OCI-LY7 (cell line): ENCODE results near the gene RPS14. TPM values are rescaled to one million over a fixed set of nuclear protein-coding genes. Genes with fewer than 3 reads are reported as not detected.

Experiments
- BruUV-seq: library from RNA; stranded (reverse); fragments of 400-500 nt; replicated peaks from 2 replicates; lab custom pipeline; 2021; lab: Mats Ljungman, UMichigan
- CTCF ChIA-PET: fragments of 300-600 bp; sonication (Branson Sonifier 250); formaldehyde crosslinking; loops from one replicate; lab custom pipeline; 2022; ENCODE audit warnings: antibody characterized with exemption; ENCODE audit not compliant: unreplicated experiment; lab: Charles Lee
- POLR2A ChIA-PET: fragments of 300-600 bp; sonication (Branson Sonifier 250); formaldehyde crosslinking; loops from one replicate; lab custom pipeline; 2022; ENCODE audit warnings: antibody characterized with exemption; lab: Charles Lee
- DNase-seq: peaks from one replicate; pipeline ENCODE4 v3.0.0-alpha.2; 2015; ENCODE audit warnings: low spot score
- H2AFZ ChIP-seq: fragments of 200-600 bp; sonication (generic), shearing (Covaris generic); 2 replicates; pipeline ENCODE4 v1.6.1; 2014; ENCODE audit warnings: mild to moderate bottlenecking, antibody characterized with exemption, low read length, moderate library complexity
- H3K27ac ChIP-seq: fragments of 200-600 bp; sonication (generic); 2 replicates; pipeline ENCODE4 v1.5.1; 2014; ENCODE audit warnings: mixed run types, low read depth, mild to moderate bottlenecking, moderate library complexity, low read length, inconsistent platforms; ENCODE audit not compliant: poor library complexity, severe bottlenecking
- H3K36me3 ChIP-seq: fragments of 200-600 bp; sonication (generic); 2 replicates; pipeline ENCODE4 v1.6.1; 2014; ENCODE audit warnings: mild to moderate bottlenecking, antibody characterized with exemption, low read length, moderate library complexity, mixed read lengths; ENCODE audit not compliant: insufficient read depth
- H3K4me1 ChIP-seq: fragments of 200-600 bp; sonication (generic); 2 replicates; pipeline ENCODE4 v1.5.1; 2014; ENCODE audit warnings: mild to moderate bottlenecking, low read length; ENCODE audit not compliant: insufficient read depth, poor library complexity, severe bottlenecking
- H3K4me2 ChIP-seq: fragments of 200-600 bp; sonication (generic); 2 replicates; pipeline ENCODE4 v1.6.1; 2014; ENCODE audit warnings: mild to moderate bottlenecking, low read length
- H3K4me3 ChIP-seq: fragments of 200-600 bp; sonication (generic); 2 replicates; pipeline ENCODE4 v1.5.1; 2014; ENCODE audit warnings: mild to moderate bottlenecking, low read depth, low read length; ENCODE audit not compliant: poor library complexity, severe bottlenecking
- H3K79me2 ChIP-seq: fragments of 200-600 bp; sonication (generic); 2 replicates; pipeline ENCODE4 v1.6.1; 2016; ENCODE audit warnings: low read depth, mild to moderate bottlenecking, low read length, moderate library complexity, mixed read lengths; ENCODE audit not compliant: insufficient read depth
- H3K9me2 ChIP-seq: fragments of 200-600 bp; sonication (generic); 2 replicates; pipeline ENCODE4 v1.6.1; 2016; ENCODE audit warnings: mild to moderate bottlenecking, low read length, mixed read lengths; ENCODE audit not compliant: insufficient read depth
- H3K9me3 ChIP-seq: fragments of 200-600 bp; sonication (generic); 2 replicates; pipeline ENCODE4 v1.6.1; 2014; ENCODE audit warnings: mild to moderate bottlenecking, mixed run types, low read length, mixed read lengths
- H4K20me1 ChIP-seq: fragments of 200-600 bp; sonication (generic); 2 replicates; pipeline ENCODE4 v1.6.1; 2014; ENCODE audit warnings: mild to moderate bottlenecking, antibody characterized with exemption, low read length, moderate library complexity, mixed read lengths; ENCODE audit not compliant: insufficient read depth
- EZH2phosphoT487 ChIP-seq: fragments of 200-600 bp; sonication (generic); IDR thresholded peaks from 2 replicates; pipeline ENCODE4 v1.6.1; 2018; ENCODE audit warnings: low read depth, borderline replicate concordance, mild to moderate bottlenecking, mixed run types, antibody characterized with exemption, low read length, moderate library complexity, mixed read lengths
- intact Hi-C: fragments of 100-400 bp; cut with micrococcal nuclease; formaldehyde crosslinking; loops from one replicate; pipeline ENCODE4 v1.10.0; 2022; ENCODE audit not compliant: unreplicated experiment
- total RNA-seq, 2 experiments: library from RNA; depleted of rRNA in 1 of 2; stranded (reverse); fragments of >200 nt in 1 of 2; shearing (Covaris generic) in 1 of 2; gene quantifications; 2 replicates each; pipeline ENCODE4 v1.2.3, GENCODE V29; 2014 to 2022
- TF ChIP-seq, protein P1 (sequence below): fragments of 200-600 bp; sonication (generic); conservative IDR thresholded peaks from 2 replicates; pipeline ENCODE4 v1.5.1; 2014; ENCODE audit warnings: mild to moderate bottlenecking, antibody characterized with exemption, low read length, moderate library complexity, mixed read lengths

The RPS14 gene
- total RNA-seq, 2 experiments from 2014 or later, result 2,281 to 2,304 TPM

DNA sequence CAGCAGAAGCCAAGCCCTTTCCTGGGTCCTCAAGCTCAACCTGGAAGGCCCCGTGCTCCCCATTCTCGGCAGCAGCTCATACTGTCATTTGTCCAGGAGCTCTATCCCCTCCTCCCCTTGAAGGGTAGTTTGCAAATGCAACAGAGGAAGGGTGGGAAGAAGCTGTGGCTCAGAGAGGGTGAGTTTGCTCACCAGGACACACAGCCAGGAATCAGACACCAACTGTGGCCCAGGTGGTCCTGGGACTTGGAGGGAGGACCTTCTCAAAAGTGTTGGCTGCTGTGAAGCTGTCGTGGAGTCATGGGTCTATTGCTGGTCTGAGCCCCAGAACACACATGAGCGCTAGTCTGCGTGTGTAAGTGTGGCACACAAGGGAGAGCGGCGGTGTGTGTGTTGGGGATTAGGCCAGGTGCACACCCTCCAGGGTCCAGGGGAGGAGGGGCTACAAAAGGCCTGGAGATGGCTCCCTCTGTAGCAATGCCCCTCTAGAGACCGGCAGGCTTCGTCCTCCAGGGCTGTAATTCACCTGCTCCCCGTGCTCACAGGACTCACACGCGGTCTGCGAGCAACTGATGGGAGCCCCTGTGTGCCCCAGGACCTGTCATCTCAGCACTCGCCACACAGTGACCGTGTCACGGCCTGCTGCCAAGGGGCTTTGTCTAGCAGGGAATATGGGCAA is 8.2 kb upstream of the RPS14 start:
- TF ChIP-seq, protein P1, sequence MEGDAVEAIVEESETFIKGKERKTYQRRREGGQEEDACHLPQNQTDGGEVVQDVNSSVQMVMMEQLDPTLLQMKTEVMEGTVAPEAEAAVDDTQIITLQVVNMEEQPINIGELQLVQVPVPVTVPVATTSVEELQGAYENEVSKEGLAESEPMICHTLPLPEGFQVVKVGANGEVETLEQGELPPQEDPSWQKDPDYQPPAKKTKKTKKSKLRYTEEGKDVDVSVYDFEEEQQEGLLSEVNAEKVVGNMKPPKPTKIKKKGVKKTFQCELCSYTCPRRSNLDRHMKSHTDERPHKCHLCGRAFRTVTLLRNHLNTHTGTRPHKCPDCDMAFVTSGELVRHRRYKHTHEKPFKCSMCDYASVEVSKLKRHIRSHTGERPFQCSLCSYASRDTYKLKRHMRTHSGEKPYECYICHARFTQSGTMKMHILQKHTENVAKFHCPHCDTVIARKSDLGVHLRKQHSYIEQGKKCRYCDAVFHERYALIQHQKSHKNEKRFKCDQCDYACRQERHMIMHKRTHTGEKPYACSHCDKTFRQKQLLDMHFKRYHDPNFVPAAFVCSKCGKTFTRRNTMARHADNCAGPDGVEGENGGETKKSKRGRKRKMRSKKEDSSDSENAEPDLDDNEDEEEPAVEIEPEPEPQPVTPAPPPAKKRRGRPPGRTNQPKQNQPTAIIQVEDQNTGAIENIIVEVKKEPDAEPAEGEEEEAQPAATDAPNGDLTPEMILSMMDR, result no peak
- no peak for TF ChIP-seq EZH2phosphoT487
- Histone ChIP-seq H4K20me1 (no peaks in the 10 kb centered on the region), H3K36me3 (no peaks in the 10 kb centered on the region), H3K4me2 (peak overlapping the region; percentile 60), H3K4me1 (peaks cover 58% of the 10 kb centered on the region), H3K4me3 (peak overlapping the region; percentile 21), H2AFZ (peak overlapping the region; percentile 92), H3K9me3 (no peaks in the 10 kb centered on the region), H3K27ac (peak overlapping the region; percentile 40), H3K9me2 (no peaks in the 10 kb centered on the region), H3K79me2 (no peaks in the 10 kb centered on the region)
- peak; percentile 24 for DNase-seq
- no TSS peak for BruUV-seq
- intact Hi-C loops, result loop anchor here (1.0 to 2.0 kb wide), 2 partner anchors 104 to 389 kb away; partner anchors contain the start of gene IRGM
- POLR2A ChIA-PET, result interaction anchor here (0.5 to 1.6 kb wide), 12 partner anchors 9 to 798 kb away, joined by 3 to 8 read pairs (median 4); no protein-coding TSS in a partner anchor
- CTCF ChIA-PET, result interaction anchor here (0.6 to 1.4 kb wide), 10 partner anchors 12 to 103 kb away, joined by 3 to 12 read pairs (median 4); no protein-coding TSS in a partner anchor

DNA sequence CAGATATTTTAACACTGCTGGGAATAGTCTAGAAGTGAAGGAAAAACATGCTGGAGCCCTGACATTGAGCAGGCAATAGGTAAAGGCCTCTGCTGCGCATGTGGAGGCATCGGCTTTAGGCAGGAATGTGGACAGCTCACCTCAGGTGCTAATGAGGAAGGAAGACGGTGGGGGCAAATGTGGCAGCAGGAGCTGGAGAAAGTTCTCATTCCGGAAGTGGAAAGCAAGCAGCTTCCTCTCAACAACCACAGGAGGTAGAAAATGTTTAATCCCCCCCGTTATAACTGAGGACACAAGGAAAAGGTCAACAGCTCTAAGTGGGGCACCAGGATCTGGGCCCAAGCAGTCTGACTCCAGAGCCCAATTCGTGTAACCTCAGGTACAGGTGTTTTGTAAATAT is 7.6 kb upstream of the RPS14 start:
- intact Hi-C loops, result no loop called here
- H3K4me1 ChIP-seq, result peaks cover 53% of the 10 kb centered on the region
- POLR2A ChIA-PET, result interaction anchor here (0.5 to 1.6 kb wide), 15 partner anchors 8 to 905 kb away, joined by 3 to 8 read pairs (median 4); partner anchors contain the start of gene CD74
- H2AFZ ChIP-seq, result peak overlapping the region; percentile 92
- peak overlapping the region; percentile 40 for H3K27ac ChIP-seq
- no peaks in the 10 kb centered on the region for H3K9me2 ChIP-seq
- H3K79me2 ChIP-seq, result no peaks in the 10 kb centered on the region
- no peaks in the 10 kb centered on the region for H3K36me3 ChIP-seq
- peak overlapping the region; percentile 21 for H3K4me3 ChIP-seq
- peak overlapping the region; percentile 60 for H3K4me2 ChIP-seq
- DNase-seq, result peak; percentile 65
- H3K9me3 ChIP-seq, result no peaks in the 10 kb centered on the region
- BruUV-seq, result no TSS peak
- CTCF ChIA-PET, result interaction anchor here (0.7 to 1.4 kb wide), 6 partner anchors 32 to 103 kb away, joined by 3 to 12 read pairs (median 4); no protein-coding TSS in a partner anchor
- no peaks in the 10 kb centered on the region for H4K20me1 ChIP-seq
- no peak for TF ChIP-seq EZH2phosphoT487
- TF ChIP-seq, protein P1, result no peak
